Stimulated activated CD4-positive, alpha-beta T cell treated with anti-CD3 and anti-CD28 coated beads, Interleukin-12 subunit alpha, Interleukin-12 subunit beta, amount 100 ng/mL, for 24 hours (primary cell): ENCODE data around the gene BID.

ENCODE experiments used
- DNase-seq, 2 experiments: peaks; one replicate each; pipeline ENCODE4 v3.0.0-alpha.2; 2020; ENCODE audit warnings: low read depth in 2 of 2

The BID gene

DNA sequence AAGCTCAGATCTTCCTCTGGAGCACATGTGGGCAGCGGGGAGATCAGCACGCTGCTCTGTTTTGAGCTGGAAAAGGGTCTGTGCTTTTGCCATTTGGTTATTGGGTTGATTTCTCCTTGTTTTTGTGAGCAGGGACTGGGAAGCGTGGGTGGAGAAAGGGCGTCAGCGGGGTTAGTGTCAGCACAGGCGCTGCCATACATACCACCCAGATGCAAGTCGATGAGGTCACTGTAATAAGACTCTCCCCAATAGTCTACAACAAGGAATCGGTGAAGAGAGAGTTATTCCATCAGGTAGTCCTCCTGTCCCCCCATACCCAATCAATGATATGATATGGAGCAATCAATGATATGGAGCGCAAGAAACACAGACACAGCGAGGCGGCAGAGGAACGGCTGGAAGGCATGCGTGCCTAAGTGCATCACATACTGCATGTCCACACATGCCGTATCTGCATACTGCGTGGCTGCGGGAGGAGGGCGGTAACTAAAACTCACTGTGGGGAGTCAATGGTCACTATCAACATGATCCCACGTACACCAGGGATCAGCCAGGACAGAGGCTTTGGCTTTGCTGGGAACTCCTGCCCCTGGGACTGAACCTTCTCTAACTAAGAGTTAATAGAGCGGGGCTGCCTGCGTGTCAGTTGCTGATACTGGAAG is 29.5 kb upstream of the BID start:
- no peak for DNase-seq

DNA sequence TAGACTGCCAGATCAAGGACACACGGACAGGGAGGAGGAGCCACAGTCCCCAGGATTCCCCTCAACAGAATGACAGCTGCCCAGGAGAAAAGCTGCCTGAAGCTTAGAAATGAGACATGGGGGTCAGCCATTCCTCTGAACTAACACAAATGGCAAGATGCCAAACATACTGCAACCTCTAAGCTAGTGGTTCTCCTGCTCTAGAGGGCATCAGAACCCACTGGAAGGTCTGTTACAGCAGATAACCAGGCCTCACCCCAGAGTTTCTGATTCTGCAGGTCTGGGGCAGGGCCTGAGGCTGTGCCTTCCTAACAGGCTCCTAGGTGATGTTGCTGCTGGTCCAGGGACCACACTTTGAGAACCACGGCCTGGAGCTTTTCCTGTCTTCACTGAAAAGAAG is 28.6 kb upstream of the BID start:
- no peak for DNase-seq

DNA sequence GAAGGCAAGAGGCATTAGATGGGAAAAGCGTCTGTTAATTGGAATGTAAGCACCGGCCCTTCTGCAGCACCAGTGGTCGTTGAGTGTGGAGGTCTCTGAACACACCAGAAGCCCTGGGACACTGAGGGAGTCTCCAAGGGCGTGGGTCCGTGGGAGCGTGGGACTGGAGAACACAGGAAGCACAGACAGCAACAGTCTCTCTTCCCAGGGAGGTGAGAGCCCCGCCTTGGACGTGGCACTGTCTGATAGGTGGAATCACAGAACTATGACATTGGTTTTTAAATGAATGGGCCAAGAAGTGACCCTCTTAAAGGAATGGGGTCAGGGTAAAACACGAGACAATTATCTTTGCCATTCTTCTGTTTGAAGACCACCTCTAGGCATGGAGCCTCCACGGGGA is 28.1 kb upstream of the BID start:
- no peak for DNase-seq

DNA sequence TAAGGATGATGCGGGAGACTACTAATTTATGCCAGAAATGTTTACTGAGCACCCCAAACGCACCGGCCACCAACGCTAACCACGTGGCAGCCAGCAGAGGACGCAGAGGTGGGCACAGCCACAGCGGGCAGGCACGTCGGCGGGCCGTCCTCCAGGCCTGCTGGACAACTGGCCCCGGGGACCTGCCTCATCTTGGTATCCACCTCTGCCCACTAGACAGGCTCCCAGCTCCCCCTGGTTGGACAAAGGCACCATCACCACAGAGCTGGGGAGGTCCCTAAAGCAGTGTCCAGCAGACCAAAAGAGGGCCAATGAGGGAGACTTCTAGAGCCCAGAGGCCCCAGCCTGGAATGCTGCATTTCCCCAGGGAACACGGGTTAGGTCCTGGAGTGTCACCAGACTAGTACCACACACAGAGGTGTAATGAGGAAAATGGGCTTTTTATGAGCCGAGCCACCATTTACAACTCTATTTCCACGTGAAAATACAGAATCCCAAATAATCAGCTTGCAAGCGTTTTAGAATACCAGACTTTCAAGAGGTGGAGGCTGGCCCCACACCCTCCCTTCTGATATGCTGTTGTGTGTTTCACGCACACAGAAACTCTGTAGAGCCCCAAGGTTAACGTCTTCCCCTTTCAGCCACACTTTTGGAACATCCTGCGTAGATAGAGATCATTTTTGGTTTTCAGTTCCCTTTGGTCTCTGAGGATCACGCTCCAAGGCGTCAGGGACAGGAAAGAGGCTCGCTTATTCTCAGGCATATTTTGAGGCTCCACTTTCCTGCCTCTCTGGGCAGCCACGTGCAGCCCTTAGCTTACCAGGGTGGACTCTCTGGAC is 23.7 kb upstream of the BID start:
- no peak for DNase-seq

DNA sequence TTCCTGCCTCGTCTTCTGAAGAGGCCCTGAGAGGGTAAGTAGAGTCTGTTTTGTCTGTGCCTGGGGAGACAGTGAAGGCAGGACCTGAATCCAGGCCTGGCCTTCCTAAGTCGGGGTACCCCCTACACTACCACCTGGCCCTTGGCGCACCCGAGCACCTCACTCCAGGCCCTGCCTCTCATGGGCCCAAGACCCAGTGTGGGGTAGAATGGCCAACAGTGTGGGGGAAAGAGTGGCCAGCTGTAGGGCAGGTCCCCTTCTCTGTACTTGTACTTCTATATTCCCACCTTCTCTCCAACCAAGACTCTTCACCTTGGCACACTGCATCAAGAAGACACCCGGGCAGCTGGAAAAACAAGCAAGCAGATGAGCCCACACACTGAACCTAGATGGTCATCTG is 22.4 kb upstream of the BID start:
- no peak for DNase-seq

DNA sequence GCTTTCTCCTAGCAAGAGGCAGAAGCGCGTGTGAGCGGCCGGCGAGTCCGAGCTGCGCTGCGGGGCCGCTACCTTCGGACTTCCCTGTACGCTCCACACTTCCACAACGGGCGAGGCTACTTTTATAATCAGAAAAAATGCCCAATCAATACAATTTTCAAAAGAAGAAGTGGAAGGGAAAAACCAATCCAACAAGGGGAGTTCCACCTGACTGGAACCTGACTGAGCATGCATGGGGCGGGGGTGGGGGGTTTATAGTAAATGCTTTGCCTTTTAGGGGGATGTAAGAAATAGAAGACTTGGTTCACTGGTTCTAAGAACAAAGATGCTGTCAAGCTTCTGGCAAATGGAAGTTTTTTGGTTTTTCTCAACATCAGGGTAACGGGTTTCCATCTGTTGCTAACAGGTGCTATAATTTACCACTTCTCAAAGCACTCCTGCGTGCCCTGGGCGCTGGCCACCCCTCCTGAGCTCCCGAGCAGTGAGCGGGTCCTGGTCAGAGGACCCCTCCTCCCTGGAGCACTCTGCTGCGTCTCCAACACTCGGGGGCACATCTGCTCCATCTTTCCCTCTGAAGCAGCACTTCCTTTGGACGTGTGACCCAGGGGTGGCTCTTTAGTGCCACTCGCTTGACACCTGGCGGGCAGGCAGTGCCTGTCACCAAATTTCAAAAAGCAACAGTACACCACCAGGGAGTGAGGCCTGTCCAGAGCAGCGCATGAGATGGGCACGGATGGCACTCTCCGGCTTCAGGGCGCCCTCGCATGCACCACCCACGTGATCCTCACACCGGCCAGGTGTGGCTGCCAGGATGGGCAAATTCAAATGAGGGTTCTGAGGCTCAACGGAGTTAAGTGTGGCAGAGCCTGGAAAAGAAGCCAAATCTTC is 21.6 kb upstream of the BID start:
- no peak for DNase-seq

DNA sequence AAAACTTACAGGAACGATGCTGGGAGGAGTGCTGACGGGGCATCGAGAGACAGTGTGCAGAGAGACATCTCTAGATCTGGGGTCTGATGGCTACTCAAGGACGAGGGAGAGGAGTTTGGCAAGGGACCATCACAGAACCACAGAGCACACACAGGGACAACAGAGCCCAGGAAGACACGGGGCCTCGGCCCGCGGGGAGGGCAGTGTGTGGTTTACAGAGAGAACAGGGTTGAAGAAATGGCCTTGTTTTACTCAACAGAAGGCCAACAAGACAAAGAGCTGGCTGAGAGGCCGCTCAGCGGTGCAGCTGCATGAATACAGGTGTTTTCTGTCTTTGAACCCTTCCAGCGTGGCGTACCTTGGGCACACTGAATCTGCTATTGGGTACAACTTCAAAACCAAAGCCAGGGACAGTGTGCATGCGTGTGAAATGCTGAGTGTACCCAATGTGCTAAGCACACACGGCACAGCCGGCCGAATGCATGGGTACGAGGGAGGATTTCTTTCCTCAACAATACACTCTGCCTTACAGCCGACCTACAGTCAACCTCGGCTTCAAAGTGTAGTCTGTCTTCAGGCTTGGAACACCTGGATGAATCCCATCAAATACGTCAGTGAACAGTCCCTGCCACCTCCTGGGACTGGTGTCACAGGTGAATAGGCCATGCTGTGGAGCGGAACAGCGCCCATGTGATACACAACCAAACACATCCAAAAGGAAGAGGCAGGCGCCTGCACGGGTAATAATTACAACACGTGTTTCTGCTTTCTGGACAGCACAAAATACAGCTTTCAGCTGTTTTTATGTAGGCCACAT is 20.7 kb upstream of the BID start:
- DNase-seq = no peak

DNA sequence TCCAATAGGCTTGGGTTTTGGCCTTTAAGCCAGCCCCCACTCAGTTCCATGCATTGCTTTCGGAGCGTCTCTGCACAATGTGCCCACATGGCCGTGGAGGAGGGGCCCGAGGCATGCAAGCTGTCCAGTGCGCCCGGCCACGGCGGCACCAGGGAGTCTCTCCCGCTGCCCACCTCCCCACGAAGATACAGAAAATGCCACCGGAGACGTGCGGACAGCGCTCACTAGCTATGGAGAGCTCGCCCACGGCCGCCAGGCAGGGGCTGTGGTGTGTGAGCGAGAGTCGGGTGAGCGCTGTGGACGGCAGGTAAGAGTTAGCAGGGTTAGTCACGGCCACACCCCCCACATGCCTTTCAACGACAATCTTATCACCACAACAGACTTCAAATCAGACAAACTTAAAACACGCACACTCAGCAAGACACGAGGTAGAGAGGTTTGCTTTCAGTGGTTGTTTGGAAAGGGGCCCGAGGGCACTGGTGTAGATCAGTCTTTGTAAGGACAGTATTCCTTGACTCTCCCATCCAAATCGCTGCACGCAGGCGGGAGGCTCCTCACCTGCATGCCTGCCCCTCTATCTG is 18.7 kb upstream of the BID start:
- DNase-seq = no peak

DNA sequence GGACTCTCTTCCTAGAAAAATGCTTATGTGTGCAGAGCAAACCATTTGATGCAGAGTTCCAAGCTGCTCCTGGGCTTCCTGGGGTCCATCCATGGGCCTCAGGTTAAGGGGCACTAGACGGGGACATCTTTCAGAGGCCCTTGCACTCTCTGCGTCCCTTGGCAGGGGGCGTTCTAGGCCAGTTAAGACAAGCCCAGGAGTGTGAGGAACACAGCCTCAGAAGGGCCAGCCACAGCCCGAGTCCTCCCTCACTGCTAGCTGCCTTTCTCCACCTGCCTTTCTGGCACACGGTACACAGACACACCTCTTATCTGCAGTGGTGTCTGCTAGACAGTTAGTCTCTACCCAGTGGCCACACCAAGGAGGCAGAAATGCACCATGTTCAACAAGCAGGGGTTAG is 18.0 kb upstream of the BID start:
- DNase-seq = no peak

DNA sequence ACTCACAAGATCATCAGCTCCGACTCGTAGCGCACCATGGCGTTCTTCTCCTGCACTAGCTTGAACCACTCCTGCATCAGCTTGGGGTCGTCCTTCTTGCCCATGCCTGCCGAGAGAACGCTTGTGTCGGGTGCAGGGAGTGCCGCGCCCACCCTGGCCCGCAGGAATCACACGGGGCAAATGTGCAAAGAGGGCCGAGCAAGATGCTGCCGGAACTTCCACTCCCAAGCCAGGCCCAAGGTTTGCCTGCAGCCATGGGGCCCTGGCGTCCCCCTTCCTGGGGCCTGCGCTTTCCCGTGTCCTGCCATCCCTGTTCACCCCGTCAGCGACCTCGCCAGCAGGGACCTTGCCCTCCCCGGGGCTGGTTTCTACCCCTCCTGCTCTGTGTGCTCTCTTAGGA is 16.9 kb upstream of the BID start:
- no peak for DNase-seq

DNA sequence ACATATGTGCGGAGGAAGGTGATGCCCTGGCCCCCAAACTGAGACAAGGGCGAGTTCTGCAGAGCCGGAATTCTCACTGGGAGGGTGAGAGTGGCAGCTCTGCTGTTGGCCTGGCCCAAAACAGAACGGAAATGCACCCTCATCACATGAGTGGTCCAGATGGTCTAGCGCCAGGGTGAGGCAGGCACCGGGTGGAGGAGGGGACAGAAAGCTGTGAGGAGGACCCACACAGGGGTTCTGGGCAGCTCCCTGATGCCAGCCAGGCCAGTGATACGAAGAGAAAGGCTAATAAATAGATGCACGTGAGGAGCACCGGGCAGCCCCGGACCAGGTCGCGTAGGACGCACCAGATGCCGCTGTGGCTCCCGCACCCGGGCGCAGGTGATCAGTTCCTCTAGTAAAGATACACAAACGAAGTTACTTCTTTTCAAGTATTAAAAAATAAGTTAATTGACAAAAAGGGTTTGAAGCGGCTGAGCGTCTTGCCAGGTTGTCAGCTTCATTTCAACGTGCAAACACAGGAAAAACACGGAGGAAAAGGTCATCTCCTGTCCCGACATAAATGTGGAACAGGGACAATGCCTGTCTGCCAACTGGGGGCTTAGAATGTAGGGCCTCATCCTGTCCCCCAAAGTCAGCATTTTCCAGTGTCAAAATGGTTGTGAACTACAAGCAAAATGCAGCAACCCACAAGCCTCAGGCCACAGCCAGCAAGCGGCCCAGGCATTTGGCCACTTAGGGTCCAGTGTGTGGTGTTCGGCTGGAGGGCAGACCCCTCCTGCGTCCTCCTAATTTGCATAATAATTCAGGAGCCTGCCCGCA is 15.3 kb upstream of the BID start:
- DNase-seq = no peak

DNA sequence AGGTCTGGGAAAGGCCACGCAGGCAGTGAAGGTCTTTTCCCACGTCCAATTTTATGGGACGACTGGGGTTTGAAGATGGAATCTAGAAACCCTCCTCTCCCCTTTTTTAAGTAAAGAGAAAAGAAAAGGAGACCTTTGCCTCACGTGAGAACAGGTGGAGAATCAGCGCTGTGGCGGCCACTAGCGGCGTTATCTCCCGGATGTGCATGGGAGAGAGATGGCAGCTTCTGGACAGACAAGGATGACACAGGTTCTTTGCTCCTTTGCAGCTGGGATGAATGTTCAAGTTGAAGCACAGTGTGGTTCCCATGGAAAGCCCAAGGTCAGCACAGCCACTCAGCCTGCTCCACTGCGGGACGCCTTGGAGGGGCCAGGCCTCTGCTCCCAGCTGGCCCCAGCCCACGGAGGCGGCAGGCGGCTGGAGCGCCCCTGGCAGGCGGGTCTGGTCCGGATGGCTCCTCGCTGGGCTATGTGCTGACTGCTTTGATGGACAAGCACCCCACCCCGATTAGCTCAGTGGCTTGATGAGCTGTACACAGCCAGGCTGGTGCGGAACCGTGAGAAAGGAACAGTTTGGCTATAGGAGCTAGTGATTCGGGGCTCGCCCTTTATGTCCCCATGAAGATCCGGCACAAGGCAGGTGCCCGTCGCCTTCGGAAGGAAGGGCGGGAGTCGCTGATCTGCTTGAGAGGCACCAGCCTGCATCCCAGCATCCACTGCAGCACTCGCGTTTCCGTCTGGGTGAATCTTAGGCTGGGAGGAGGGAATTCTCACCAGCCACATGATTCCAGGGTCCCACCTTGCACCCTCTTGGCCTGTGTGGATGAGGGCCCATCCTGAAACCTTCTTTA is 14.5 kb upstream of the BID start:
- DNase-seq = no peak

DNA sequence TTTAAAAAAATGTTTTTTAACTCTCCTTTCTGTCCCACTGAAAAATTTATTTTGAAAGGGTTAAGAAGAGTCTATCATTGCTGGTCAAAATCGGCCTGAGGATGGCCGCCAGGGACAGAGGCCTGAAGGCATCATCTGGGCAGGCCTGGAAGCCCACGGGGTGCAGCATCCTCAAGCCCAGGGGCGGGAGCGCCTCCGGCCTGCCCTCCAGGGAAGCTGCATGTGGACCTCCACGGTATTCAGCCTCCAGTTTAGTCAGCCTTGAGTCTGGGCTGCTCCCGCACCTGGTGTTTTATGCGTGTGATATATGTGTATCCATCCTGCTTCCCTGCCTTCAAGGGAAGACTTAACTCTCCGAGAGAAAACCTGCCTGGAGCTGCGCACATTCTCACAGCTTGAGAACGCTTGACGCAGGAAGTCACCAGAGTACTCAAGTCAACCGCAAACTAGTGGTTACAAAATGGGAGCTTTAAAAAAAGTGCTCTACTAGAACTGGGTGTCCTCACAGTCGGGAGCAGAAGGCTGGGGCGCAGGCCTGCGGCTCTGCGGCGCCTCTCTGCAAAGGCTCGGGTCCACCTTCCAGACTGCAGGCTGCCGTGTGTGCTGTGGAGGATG is 13.6 kb upstream of the BID start:
- no peak for DNase-seq

DNA sequence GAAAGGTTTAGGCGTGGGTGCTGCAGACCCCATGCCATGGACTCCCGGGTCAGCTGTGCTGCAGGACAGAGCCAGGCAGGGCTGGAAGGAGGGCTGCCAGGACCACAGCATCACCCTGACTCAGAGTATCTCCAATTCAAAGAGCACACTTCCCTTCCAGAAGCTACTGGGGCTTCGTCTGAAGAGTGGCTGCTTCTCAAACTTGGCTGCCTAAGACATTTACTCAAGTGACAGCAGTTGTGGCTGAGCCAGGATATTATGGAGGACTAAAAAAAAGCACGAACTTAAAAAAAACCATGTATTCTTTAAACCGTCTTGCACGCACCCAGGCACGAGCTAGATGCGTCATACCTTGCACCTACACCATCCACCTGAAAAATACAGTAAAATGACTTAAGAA is 13.0 kb upstream of the BID start:
- DNase-seq = no peak

DNA sequence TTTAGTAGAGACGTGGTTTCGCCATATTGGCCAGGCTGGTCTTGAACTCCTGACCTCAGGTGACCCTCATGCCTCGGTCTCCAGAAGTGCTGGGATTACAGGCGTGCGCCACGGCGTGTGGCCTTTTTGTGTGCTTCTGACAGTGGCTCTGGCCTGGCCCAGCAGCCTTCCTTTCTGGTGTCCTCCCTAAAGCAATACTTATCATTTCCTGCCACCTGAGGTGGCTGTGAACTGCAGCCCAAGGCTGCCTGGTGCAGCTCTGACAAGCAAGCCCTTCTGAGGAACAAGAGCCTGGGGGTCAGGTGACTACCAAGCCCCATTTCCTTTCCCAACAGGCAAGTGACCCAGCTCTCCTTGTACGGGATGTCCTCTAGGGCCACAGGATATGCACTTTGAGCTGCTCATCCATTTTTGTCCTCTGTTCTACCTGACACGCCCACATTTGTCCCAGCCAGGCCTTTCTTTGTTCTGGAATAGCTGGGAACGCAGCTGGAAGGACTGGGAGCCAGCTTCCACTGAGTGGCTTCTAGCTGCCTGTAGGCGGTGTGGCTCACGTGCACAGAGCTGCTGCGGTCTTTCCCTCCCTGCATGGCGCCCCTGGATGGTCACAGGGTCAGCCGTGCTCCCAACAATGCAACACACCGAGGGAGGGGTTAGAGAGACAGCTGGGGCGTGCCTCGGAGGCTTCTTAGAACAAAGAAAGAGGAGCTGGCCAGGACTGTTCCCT is 12.3 kb upstream of the BID start:
- DNase-seq = no peak

DNA sequence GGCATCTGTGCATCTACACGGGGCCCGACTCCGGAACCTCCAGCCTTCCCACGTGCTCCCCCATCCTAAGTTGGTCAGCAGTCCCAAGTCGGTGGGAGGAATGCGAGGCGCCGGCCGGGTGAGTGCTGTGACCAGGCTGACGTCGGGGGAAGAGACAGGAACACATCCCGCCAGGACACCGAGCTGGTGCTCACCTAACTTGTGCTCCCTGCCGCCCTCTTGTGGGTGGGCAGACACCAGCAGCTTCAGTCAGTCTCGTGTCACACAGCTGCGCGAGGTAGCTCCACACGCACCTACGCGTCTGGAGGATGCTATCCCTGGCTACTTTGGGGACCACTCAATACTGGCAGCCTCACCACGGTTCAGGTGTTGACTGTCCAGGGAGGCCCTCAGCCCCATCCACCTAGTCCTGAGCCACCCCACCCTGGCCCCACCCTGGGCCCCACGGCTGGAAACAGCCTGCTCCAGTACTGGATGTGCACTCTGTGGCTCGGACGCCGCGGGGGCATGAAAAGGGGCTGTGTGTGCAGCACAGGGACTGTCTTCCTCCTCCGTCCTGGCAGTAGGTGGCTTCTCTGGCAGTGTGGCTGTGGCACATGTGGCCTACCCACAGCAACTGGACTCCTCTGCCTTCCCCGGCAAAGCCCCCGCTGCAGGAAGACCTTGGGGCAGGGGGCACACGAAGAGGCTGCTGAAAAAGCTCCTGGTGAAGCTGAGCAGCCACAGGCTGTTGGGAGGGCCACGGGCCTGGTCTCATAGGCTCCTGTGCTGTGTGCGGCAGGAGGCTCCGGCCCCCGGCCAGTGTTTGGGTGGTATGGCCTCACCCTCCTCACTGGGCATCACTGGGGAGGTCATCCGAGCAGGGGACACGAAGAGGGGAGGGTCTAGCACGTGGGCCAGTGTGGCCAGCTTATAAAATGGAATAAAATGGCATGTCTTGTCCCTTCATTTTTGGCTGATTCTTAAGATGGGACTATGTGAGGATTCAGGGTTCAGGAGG is 11.2 kb upstream of the BID start:
- DNase-seq = peak; percentile 45 to 70

DNA sequence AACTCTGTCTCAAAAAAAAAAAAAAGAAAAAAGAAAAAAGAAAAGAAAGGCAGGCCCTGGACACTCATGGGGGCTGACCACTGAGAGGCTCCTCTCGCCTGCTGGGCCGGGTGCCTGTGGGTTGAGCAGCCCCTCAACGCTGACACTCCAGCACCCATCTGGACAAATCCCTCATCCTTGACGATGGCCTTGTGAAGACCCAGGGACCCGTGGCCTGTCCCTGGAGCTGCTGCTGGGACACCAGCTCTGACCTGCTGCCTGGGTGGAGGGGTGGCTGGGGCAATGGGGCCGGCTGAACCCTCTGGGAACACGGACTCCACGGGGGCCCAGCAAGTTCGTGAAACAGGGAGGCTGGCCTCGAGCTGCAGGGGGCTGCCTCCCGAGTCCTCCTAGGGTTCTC is 10.5 kb upstream of the BID start:
- DNase-seq = no peak
